ENCODE data around the gene UNC45B.
"Not testable (repeated sequence)": the region's sequence is repeated elsewhere in the genome, so short reads cannot be mapped to it uniquely, and the experiment has no call there.

The UNC45B gene

GRCh38 chr17:35224436-35224835 is 76.8 kb downstream of the UNC45B start:
- no peak for TF ChIP-seq EZH2phosphoT487 (IDR thresholded peaks at IDR 0.05; ENCODE audit: low read depth)
- no peak for TF ChIP-seq CTCF (IDR thresholded peaks at IDR 0.05; ENCODE audit: low read depth, low read length)
- peaks cover 8% of the 10 kb centered on the region for H3K9me3 ChIP-seq (ENCODE audit: insufficient read depth, low read length)

GRCh38 chr17:35227546-35227945 is 79.9 kb downstream of the UNC45B start:
- H3K9me3 ChIP-seq (ENCODE audit: insufficient read depth, low read length): peaks cover 6% of the 10 kb centered on the region
- no peak overlapping the region for H3K27ac ChIP-seq (ENCODE audit: low read length)
- H3K4me1 ChIP-seq (ENCODE audit: low read length): no peaks in the 10 kb centered on the region

More at GRCh38 chr17:35224436-35224835, 76.8 kb downstream of the UNC45B start:
- no peak overlapping the region for H2AFZ ChIP-seq (ENCODE audit: low read depth, low read length)
- H3K9ac ChIP-seq (ENCODE audit: low read length): no peak overlapping the region
- H3K36me3 ChIP-seq (replicated peaks; ENCODE audit: low read depth, low read length): peaks cover 2% of the 10 kb centered on the region
- no peaks in the 10 kb centered on the region for H3K4me1 ChIP-seq (ENCODE audit: low read length)
- H3K27ac ChIP-seq (ENCODE audit: low read length): no peak overlapping the region
- no peak overlapping the region for H3K4me2 ChIP-seq (ENCODE audit: low read length)
- no peak overlapping the region for H3K4me3 ChIP-seq (ENCODE audit: low read length)
- H3K79me2 ChIP-seq (ENCODE audit: low read length): no peaks in the 10 kb centered on the region
- H4K20me1 ChIP-seq (ENCODE audit: insufficient read depth, low read length): no peaks in the 10 kb centered on the region
- H3K27me3 ChIP-seq (ENCODE audit: low read depth, low read length): no peaks in the 10 kb centered on the region

GRCh38 chr17:35229638-35230037 is 82.0 kb downstream of the UNC45B start:
- no peaks in the 10 kb centered on the region for H3K27me3 ChIP-seq (ENCODE audit: low read depth, low read length)
- H3K4me3 ChIP-seq (ENCODE audit: low read length): no peak overlapping the region
- H3K4me2 ChIP-seq (ENCODE audit: low read length): no peak overlapping the region
- no peaks in the 10 kb centered on the region for H3K9me3 ChIP-seq (ENCODE audit: insufficient read depth, low read length)
- no peaks in the 10 kb centered on the region for H3K4me1 ChIP-seq (ENCODE audit: low read length)
- no peaks in the 10 kb centered on the region for H3K36me3 ChIP-seq (replicated peaks; ENCODE audit: low read depth, low read length)
- no peak overlapping the region for H3K27ac ChIP-seq (ENCODE audit: low read length)
- H4K20me1 ChIP-seq (ENCODE audit: insufficient read depth, low read length): no peaks in the 10 kb centered on the region
- no peak for TF ChIP-seq EZH2phosphoT487 (IDR thresholded peaks at IDR 0.05; ENCODE audit: low read depth)
- TF ChIP-seq CTCF (IDR thresholded peaks at IDR 0.05; ENCODE audit: low read depth, low read length): no peak
- no peak overlapping the region for H2AFZ ChIP-seq (ENCODE audit: low read depth, low read length)
- H3K79me2 ChIP-seq (ENCODE audit: low read length): no peaks in the 10 kb centered on the region
- no peak overlapping the region for H3K9ac ChIP-seq (ENCODE audit: low read length)

More at GRCh38 chr17:35227546-35227945, 79.9 kb downstream of the UNC45B start:
- no peak overlapping the region for H3K4me3 ChIP-seq (ENCODE audit: low read length)
- H3K27me3 ChIP-seq (ENCODE audit: low read depth, low read length): no peaks in the 10 kb centered on the region
- no peak overlapping the region for H2AFZ ChIP-seq (ENCODE audit: low read depth, low read length)
- H3K4me2 ChIP-seq (ENCODE audit: low read length): no peak overlapping the region
- TF ChIP-seq EZH2phosphoT487 (IDR thresholded peaks at IDR 0.05; ENCODE audit: low read depth) (no peak), CTCF (IDR thresholded peaks at IDR 0.05; ENCODE audit: low read depth, low read length) (no peak)
- H3K79me2 ChIP-seq (ENCODE audit: low read length): no peaks in the 10 kb centered on the region
- no peaks in the 10 kb centered on the region for H4K20me1 ChIP-seq (ENCODE audit: insufficient read depth, low read length)
- no peak overlapping the region for H3K9ac ChIP-seq (ENCODE audit: low read length)
- H3K36me3 ChIP-seq (replicated peaks; ENCODE audit: low read depth, low read length): peaks cover 2% of the 10 kb centered on the region

- H3K9me3 ChIP-seq (ENCODE audit: insufficient read depth, low read length); H3K4me1 ChIP-seq (ENCODE audit: low read length); H3K36me3 ChIP-seq (replicated peaks; ENCODE audit: low read depth, low read length); H3K27me3 ChIP-seq (ENCODE audit: low read depth, low read length); H2AFZ ChIP-seq (ENCODE audit: low read depth, low read length); H3K4me2 ChIP-seq (ENCODE audit: low read length); H3K79me2 ChIP-seq (ENCODE audit: low read length); H3K9ac ChIP-seq (ENCODE audit: low read length); H3K27ac ChIP-seq (ENCODE audit: low read length); H3K4me3 ChIP-seq (ENCODE audit: low read length); H4K20me1 ChIP-seq (ENCODE audit: insufficient read depth, low read length): not testable (repeated sequence)
Observed at GRCh38 chr17:35234315-35234714, 86.7 kb downstream of the UNC45B start.

GRCh38 chr17:35235289-35235688 is 87.7 kb downstream of the UNC45B start:
- no peaks in the 10 kb centered on the region for H3K79me2 ChIP-seq (ENCODE audit: low read length)
- H3K27ac ChIP-seq (ENCODE audit: low read length): no peak overlapping the region
- TF ChIP-seq CTCF (IDR thresholded peaks at IDR 0.05; ENCODE audit: low read depth, low read length): no peak
- no peak for TF ChIP-seq EZH2phosphoT487 (IDR thresholded peaks at IDR 0.05; ENCODE audit: low read depth)
- H3K9ac ChIP-seq (ENCODE audit: low read length): no peak overlapping the region
- H3K4me1 ChIP-seq (ENCODE audit: low read length): peaks cover 10% of the 10 kb centered on the region
- H3K9me3 ChIP-seq (ENCODE audit: insufficient read depth, low read length): no peaks in the 10 kb centered on the region
- H3K36me3 ChIP-seq (replicated peaks; ENCODE audit: low read depth, low read length): no peaks in the 10 kb centered on the region
- H4K20me1 ChIP-seq (ENCODE audit: insufficient read depth, low read length): no peaks in the 10 kb centered on the region
- no peak overlapping the region for H3K4me2 ChIP-seq (ENCODE audit: low read length)
- H3K27me3 ChIP-seq (ENCODE audit: low read depth, low read length): no peaks in the 10 kb centered on the region
- H3K4me3 ChIP-seq (ENCODE audit: low read length): no peak overlapping the region
- H2AFZ ChIP-seq (ENCODE audit: low read depth, low read length): no peak overlapping the region
